Neural cell (in vitro differentiated cells): ENCODE measurements around the gene BNC2. TPM values are rescaled to one million over a fixed set of nuclear protein-coding genes. Genes with fewer than 3 reads are reported as not detected.

ENCODE experiments used
- H2AFZ ChIP-seq: fragments of 200-600, 300-800 bp; sonication (generic), shearing (Covaris generic); 2 replicates; pipeline ENCODE4 v1.6.0; 2014; ENCODE audit warnings: low read depth, mild to moderate bottlenecking, antibody characterized with exemption, low read length, moderate library complexity
- H3F3A ChIP-seq: fragments of 200-600 bp; shearing (Covaris generic); 2 replicates; pipeline ENCODE4 v1.6.1; 2016; ENCODE audit warnings: mild to moderate bottlenecking, moderate library complexity, mixed read lengths, antibody characterized with exemption, low read length; ENCODE audit not compliant: insufficient read depth, poor library complexity, severe bottlenecking
- H3K27ac ChIP-seq: fragments of 200-600, 300-800 bp; sonication (generic), shearing (Covaris generic); 2 replicates; pipeline ENCODE4 v1.5.1; 2014; ENCODE audit warnings: mild to moderate bottlenecking, low read length, moderate library complexity
- H3K27me3 ChIP-seq: fragments of 300-800, 200-600 bp; sonication (generic), shearing (Covaris generic); 2 replicates; pipeline ENCODE4 v1.6.0; 2014; ENCODE audit warnings: mild to moderate bottlenecking, low read depth, low read length, moderate library complexity; ENCODE audit not compliant: insufficient read depth
- H3K36me3 ChIP-seq: fragments of 300-800, 200-600 bp; sonication (generic), shearing (Covaris generic); 2 replicates; pipeline ENCODE4 v1.5.1; 2014; ENCODE audit warnings: mild to moderate bottlenecking, antibody characterized with exemption, low read length, moderate library complexity; ENCODE audit not compliant: insufficient read depth
- H3K4me2 ChIP-seq: fragments of 300-800, 200-600 bp; sonication (generic), shearing (Covaris generic); 2 replicates; pipeline ENCODE4 v1.6.0; 2014; ENCODE audit warnings: mild to moderate bottlenecking, low read length
- H3K4me3 ChIP-seq: fragments of 300-800, 200-600 bp; sonication (generic), shearing (Covaris generic); 2 replicates; pipeline ENCODE4 v1.5.1; 2014; ENCODE audit warnings: mild to moderate bottlenecking, low read length, moderate library complexity
- H3K79me2 ChIP-seq: fragments of 200-600 bp; shearing (Covaris generic); replicated peaks from 2 replicates; pipeline ENCODE4 v1.6.0; 2014; ENCODE audit warnings: mild to moderate bottlenecking, low read length, moderate library complexity; ENCODE audit not compliant: insufficient read depth
- H3K9ac ChIP-seq: fragments of 300-800, 200-600 bp; sonication (generic), shearing (Covaris generic); 2 replicates; pipeline ENCODE4 v1.6.1; 2016; ENCODE audit warnings: mild to moderate bottlenecking, low read length, mixed read lengths
- H3K9me2 ChIP-seq: fragments of 200-600 bp; shearing (Covaris generic); 2 replicates; pipeline ENCODE4 v1.6.1; 2016; ENCODE audit warnings: mild to moderate bottlenecking, low read length, mixed read lengths; ENCODE audit not compliant: insufficient read depth
- H3K9me3 ChIP-seq: fragments of 200-600, 300-800 bp; sonication (generic), shearing (Covaris generic); 2 replicates; pipeline ENCODE4 v1.6.1; 2016; ENCODE audit warnings: mild to moderate bottlenecking, mixed run types, low read length, moderate library complexity, mixed read lengths
- H4K20me1 ChIP-seq: fragments of 200-600 bp; shearing (Covaris generic); 2 replicates; pipeline ENCODE4 v1.6.1; 2016; ENCODE audit warnings: mild to moderate bottlenecking, mixed run types; ENCODE audit not compliant: insufficient read depth
- CTCF ChIP-seq: fragments of 450-650 bp; IDR thresholded peaks from 2 replicates; pipeline ENCODE4 v1.5.1; 2014; ENCODE audit warnings: antibody characterized with exemption, mild to moderate bottlenecking, moderate library complexity; ENCODE audit not compliant: poor library complexity, severe bottlenecking
- EP300 ChIP-seq: fragments of 450-650 bp; conservative IDR thresholded peaks from 2 replicates; pipeline ENCODE4 v1.6.1; 2014; ENCODE audit warnings: antibody characterized with exemption, mild to moderate bottlenecking, moderate library complexity; ENCODE audit not compliant: poor library complexity, severe bottlenecking
- MXI1 ChIP-seq: fragments of 450-650 bp; conservative IDR thresholded peaks from 2 replicates; pipeline ENCODE4 v1.6.1; 2014; ENCODE audit warnings: antibody characterized with exemption, mild to moderate bottlenecking; ENCODE audit not compliant: poor library complexity, severe bottlenecking
- POLR2AphosphoS5 ChIP-seq: IDR thresholded peaks from 2 replicates; pipeline ENCODE4 v1.6.1; 2012
- RAD21 ChIP-seq: fragments of 450-650 bp; conservative IDR thresholded peaks from 2 replicates; pipeline ENCODE4 v1.6.1; 2014; ENCODE audit warnings: antibody characterized with exemption, mild to moderate bottlenecking, moderate library complexity
- SMC3 ChIP-seq: fragments of 450-650 bp; conservative IDR thresholded peaks from 2 replicates; pipeline ENCODE4 v1.6.1; 2014; ENCODE audit warnings: antibody characterized with exemption, mild to moderate bottlenecking, moderate library complexity; ENCODE audit not compliant: poor library complexity
- TAF1 ChIP-seq: IDR thresholded peaks from 2 replicates; pipeline ENCODE4 v1.6.1; 2012; ENCODE audit warnings: low read depth
- polyA plus RNA-seq: library from polyadenylated mRNA; depleted of rRNA; stranded (reverse); fragments of >200 nt; gene quantifications from 2 replicates; pipeline ENCODE4 v1.2.3, GENCODE V29; 2014
- TF ChIP-seq, protein P1 (sequence below): IDR thresholded peaks from 2 replicates; pipeline ENCODE4 v1.6.1; 2012; ENCODE audit warnings: borderline replicate concordance

The BNC2 gene
- polyA plus RNA-seq, 1 donor from 2014 or later, result 1.3 TPM

DNA sequence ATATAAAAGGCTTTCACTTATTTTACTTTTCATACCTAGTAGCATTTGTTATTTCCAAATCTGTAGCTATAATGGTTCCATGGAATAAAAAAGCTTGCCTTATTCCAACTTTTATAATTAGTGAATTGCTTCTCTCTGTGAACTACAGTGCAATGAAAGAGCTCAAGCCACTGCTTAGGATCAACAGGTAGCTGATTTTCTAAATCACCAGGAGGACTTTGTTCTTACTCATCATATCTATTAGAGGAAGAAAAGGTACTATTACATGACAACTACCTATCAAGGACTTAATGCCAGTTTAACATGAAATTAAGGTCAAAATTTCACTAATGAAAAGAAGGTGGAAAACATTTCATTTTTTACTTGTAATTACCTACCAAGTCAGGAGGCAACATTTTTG lies 414.6 kb downstream of the BNC2 start:
- TF ChIP-seq TAF1, result no peak
- TF ChIP-seq EP300, result no peak
- no peak for TF ChIP-seq POLR2AphosphoS5
- TF ChIP-seq SMC3, result no peak
- TF ChIP-seq MXI1, result no peak
- no peak for TF ChIP-seq CTCF
- no peak for TF ChIP-seq RAD21
- no peak overlapping the region for H3K4me2 ChIP-seq

GRCh38 chr9:16453390-16453789 lies 417.1 kb downstream of the BNC2 start:
- no peaks in the 10 kb centered on the region for H3K9me3 ChIP-seq

More for the DNA sequence above, 414.6 kb downstream of the BNC2 start:
- no peak overlapping the region for H3K9ac ChIP-seq
- no peaks in the 10 kb centered on the region for H3K9me3 ChIP-seq
- no peaks in the 10 kb centered on the region for H4K20me1 ChIP-seq
- H3K9me2 ChIP-seq, result no peaks in the 10 kb centered on the region
- H3K27ac ChIP-seq, result no peak overlapping the region
- H3F3A ChIP-seq, result no peaks in the 10 kb centered on the region
- no peaks in the 10 kb centered on the region for H3K36me3 ChIP-seq
- no peak overlapping the region for H2AFZ ChIP-seq
- no peak overlapping the region for H3K4me3 ChIP-seq
- H3K27me3 ChIP-seq, result peaks cover 5% of the 10 kb centered on the region
- no peaks in the 10 kb centered on the region for H3K79me2 ChIP-seq

More at GRCh38 chr9:16453390-16453789, 417.1 kb downstream of the BNC2 start:
- Histone ChIP-seq H3K4me2 (no peak overlapping the region), H3K9ac (no peak overlapping the region), H3K4me3 (no peak overlapping the region), H3K9me2 (no peaks in the 10 kb centered on the region), H2AFZ (no peak overlapping the region), H3K27me3 (peaks cover 5% of the 10 kb centered on the region), H3K79me2 (no peaks in the 10 kb centered on the region), H3F3A (no peaks in the 10 kb centered on the region), H4K20me1 (no peaks in the 10 kb centered on the region), H3K27ac (no peak overlapping the region), H3K36me3 (no peaks in the 10 kb centered on the region)
- TF ChIP-seq MXI1, result no peak
- no peak for TF ChIP-seq POLR2AphosphoS5
- no peak for TF ChIP-seq TAF1
- TF ChIP-seq, protein P1, sequence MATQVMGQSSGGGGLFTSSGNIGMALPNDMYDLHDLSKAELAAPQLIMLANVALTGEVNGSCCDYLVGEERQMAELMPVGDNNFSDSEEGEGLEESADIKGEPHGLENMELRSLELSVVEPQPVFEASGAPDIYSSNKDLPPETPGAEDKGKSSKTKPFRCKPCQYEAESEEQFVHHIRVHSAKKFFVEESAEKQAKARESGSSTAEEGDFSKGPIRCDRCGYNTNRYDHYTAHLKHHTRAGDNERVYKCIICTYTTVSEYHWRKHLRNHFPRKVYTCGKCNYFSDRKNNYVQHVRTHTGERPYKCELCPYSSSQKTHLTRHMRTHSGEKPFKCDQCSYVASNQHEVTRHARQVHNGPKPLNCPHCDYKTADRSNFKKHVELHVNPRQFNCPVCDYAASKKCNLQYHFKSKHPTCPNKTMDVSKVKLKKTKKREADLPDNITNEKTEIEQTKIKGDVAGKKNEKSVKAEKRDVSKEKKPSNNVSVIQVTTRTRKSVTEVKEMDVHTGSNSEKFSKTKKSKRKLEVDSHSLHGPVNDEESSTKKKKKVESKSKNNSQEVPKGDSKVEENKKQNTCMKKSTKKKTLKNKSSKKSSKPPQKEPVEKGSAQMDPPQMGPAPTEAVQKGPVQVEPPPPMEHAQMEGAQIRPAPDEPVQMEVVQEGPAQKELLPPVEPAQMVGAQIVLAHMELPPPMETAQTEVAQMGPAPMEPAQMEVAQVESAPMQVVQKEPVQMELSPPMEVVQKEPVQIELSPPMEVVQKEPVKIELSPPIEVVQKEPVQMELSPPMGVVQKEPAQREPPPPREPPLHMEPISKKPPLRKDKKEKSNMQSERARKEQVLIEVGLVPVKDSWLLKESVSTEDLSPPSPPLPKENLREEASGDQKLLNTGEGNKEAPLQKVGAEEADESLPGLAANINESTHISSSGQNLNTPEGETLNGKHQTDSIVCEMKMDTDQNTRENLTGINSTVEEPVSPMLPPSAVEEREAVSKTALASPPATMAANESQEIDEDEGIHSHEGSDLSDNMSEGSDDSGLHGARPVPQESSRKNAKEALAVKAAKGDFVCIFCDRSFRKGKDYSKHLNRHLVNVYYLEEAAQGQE, result no peak
